Right forelimb (tissue), 1 donor: ENCODE measurements around the gene TMEM184A.

Experiments
- DNase-seq: peaks from one replicate; pipeline ENCODE4 v3.0.0-alpha.2; 2018

The TMEM184A gene

GRCh38 chr7:1499367-1500029, 56.5 kb downstream of the TMEM184A start:
- no peak for DNase-seq

DNA sequence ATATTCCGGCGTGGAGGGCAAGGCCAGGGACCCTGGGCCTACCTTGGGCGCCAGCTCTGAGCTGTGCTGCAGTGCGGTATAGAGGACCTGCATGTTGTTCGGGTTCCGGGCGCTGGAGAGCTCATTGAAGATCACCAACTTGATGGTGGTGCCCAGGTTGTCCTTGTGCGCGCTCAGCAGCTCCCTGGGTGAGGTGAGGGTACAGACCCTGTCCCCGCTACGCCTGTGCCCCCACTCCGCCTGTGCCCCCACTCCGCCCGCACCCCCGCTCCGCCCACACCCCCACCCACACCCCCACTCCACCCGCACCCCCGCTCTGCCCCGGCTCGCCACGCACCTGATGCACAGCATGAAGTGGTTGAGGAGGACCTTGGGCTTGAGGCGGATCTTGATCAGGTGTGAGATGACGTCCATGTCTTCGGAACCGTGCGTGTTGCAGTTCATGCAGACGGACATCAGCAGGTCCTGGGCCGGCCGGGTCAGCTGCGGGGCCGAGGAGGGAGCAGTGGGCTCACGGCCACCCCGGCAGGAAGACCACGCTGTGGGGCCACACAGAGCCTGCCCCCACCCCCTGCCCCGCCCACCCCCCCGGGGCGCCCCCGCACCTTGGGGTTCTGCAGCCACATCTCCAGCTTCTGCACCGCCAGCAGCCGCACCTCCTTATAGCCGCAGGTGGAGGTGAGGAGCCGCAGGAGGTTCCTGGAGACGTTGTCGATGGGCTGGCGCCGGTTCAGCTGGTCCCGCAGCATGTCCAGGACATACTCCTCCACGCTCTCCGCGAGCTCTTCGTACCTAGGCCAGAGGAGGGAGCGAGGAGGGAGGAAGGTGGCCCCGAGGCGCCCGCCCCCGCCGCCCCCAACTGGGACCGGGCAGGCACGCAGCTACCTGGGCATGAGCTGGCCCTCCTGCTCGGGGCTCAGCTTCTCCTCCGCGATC, 57.4 kb downstream of the TMEM184A start:
- DNase-seq: no peak

GRCh38 chr7:1497293-1497927, 58.6 kb downstream of the TMEM184A start:
- DNase-seq: no peak

- DNase-seq: no peak
Measured at GRCh38 chr7:1496531-1497292, 59.3 kb downstream of the TMEM184A start.

DNA sequence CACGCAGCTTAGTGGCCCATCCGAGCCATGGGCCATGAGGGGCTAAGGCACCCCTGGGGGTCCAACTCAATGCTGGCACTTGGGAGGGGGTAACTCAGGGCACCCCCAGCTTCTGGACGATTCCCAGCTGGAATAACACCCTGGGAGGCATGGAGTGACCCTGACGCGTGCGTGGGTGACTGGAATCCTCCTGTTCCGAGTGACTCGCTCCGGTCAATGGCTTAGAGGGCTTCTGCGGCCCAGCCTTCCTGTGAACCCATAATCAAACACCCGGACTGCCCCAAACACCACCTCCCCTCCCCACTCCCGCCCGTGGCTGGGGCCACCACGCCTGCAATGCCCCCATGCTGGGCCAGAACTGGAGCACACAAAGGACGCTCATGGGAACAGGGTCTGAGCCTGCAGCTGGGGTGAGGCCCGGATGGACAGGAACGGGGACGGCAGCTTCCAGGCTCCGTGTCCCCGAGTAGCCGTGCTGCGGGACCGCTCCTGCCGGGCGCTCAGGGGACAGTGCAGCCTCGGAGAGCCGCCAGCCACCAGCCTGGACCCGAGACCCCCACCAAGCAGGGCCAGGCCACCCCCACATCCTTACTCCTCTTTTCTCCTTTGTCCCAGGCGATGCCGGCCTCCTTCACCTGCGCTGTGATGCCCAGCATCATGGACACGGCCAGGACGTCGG, 60.3 kb downstream of the TMEM184A start:
- DNase-seq: no peak

DNA sequence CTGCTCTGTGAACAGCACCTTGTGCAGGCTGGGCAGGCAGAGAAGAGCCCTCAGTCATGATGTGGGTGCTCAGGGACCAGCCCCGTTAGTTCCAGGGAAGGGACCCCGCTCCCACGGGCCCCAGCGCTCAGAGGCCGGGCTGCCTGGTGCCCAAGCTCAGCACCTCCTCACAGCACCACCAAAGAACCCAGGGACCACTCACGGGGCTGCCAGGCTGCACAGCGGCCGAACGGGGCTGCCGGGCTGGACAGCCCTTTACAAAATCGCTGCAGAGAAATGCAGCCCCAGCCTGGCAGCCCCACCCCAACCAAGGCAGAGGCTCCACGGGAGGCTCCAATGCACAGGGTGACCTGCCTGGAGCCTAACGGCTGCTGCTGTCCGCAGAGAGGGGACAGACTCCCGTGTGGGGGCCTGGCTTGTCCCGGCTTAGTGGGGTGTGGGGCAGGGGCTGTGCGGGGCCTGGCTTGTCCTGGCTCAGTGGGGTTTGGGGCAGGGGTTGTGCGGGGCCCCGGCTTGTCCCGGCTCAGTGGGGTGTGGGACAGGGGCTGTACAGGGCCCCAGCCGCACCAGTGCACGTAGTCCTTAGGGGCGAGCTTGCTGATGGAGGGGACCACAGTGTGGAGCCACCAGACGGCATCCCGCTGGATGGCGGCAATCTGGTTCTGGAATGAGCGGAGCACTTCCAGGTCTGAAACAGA, 61.0 kb downstream of the TMEM184A start:
- DNase-seq: no peak

DNA sequence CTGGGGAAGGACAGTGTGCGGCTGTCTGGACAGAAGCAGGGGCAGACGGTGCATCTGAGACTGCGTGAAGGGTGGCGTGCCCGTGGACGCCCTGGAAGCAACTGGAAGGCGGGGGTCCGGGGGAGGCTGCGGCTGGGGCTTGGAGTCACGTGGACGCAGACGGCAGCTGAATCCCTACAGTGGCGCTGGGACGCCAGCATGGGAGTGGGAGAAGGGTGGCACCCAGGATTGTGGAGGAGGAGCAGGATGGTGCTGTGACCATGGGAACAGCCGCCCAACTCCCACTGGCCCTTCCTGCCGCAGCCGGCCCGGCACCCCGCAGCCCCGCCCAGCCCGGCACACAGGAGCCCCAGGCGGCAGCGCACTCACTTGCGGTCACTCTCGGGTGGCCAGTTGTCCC, 61.6 kb downstream of the TMEM184A start:
- no peak for DNase-seq

GRCh38 chr7:1493571-1493970, 62.4 kb downstream of the TMEM184A start:
- DNase-seq: no peak

DNA sequence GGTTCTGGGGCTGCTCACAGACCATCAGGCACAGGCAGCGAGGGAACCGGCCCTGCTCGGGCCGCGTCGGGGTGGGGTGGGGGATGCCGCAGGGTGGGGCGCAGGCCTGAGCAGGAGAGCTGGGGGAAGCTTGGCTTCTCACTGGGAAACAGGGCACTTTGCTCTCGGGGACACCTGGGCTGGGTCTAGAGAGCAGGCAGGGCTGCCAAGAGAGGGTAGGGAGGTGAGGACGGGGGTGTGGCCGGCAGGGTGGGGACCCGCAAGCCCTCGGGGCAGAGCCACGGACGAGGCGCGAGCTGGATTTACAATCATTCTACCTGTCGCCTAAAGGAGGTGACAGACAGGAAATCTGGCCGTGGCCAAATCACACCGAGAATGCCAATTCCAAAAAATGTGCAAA, 62.9 kb downstream of the TMEM184A start:
- DNase-seq: no peak

DNA sequence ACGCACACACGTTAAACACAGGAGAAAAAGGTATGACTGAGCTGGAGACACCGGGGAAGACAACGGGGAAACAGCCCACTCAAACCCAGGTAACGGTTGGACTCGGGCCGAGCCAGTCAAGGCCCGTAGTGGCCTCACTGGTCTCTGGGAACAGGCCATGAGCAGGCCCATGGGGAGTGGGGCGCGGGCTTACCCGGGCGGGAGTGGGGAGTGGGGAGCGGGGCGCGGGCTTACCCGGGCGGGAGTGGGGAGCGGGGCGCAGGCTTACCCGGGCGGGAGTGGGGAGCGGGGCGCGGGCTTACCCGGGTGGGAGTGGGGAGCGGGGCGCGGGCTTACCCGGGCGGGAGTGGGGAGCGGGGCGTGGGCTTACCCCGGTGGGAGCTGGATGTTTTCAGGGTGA, 63.4 kb downstream of the TMEM184A start:
- DNase-seq: no peak
